Muscle layer of duodenum (tissue), 2 donors: ENCODE results near the gene AQP2.
A peak's percentile ranks its signal among the peaks of the same experiment; 100 is the strongest.

ENCODE experiments used
- H3K27ac ChIP-seq: one replicate; pipeline ENCODE4 v1.7.0; 2013; ENCODE audit warnings: mild to moderate bottlenecking, low read length
- H3K27me3 ChIP-seq: one replicate; pipeline ENCODE4 v1.7.0; 2013; ENCODE audit warnings: low read depth, mild to moderate bottlenecking, control low read depth, low read length
- H3K36me3 ChIP-seq, 2 donors: one replicate each; pipeline ENCODE4 v1.7.0; 2013; ENCODE audit warnings: low read length in 2 of 2, control low read depth in 1 of 2, mild to moderate bottlenecking in 1 of 2; ENCODE audit not compliant: insufficient read depth in 2 of 2, control insufficient read depth in 1 of 2
- H3K4me1 ChIP-seq, 2 donors: one replicate each; pipeline ENCODE4 v1.7.0; 2013; ENCODE audit warnings: low read length in 2 of 2, mild to moderate bottlenecking in 2 of 2, control low read depth in 1 of 2, moderate library complexity in 1 of 2; ENCODE audit not compliant: insufficient read depth in 2 of 2, control insufficient read depth in 1 of 2
- H3K4me3 ChIP-seq, 2 donors: one replicate each; pipeline ENCODE4 v1.7.0; 2013; ENCODE audit warnings: low read length in 2 of 2, low read depth in 1 of 2, mild to moderate bottlenecking in 1 of 2
- H3K9me3 ChIP-seq, 2 donors: one replicate each; pipeline ENCODE4 v1.7.0; 2013; ENCODE audit warnings: low read length in 2 of 2, control low read depth in 1 of 2, mild to moderate bottlenecking in 1 of 2; ENCODE audit not compliant: control insufficient read depth in 1 of 2
- donor health status: healthy.

Gene AQP2

GRCh38 chr12:49961993-49962764 lies 11.6 kb downstream of the AQP2 start:
- peaks cover 41% of the 10 kb centered on the region for H3K27me3 ChIP-seq
- H3K4me3 ChIP-seq = no peak overlapping the region
- no peak overlapping the region for H3K27ac ChIP-seq
- H3K4me1 ChIP-seq = peaks cover 0 to 18% of the 10 kb centered on the region in 2 donors
- H3K36me3 ChIP-seq = no peaks in the 10 kb centered on the region
- H3K9me3 ChIP-seq = no peaks in the 10 kb centered on the region

DNA sequence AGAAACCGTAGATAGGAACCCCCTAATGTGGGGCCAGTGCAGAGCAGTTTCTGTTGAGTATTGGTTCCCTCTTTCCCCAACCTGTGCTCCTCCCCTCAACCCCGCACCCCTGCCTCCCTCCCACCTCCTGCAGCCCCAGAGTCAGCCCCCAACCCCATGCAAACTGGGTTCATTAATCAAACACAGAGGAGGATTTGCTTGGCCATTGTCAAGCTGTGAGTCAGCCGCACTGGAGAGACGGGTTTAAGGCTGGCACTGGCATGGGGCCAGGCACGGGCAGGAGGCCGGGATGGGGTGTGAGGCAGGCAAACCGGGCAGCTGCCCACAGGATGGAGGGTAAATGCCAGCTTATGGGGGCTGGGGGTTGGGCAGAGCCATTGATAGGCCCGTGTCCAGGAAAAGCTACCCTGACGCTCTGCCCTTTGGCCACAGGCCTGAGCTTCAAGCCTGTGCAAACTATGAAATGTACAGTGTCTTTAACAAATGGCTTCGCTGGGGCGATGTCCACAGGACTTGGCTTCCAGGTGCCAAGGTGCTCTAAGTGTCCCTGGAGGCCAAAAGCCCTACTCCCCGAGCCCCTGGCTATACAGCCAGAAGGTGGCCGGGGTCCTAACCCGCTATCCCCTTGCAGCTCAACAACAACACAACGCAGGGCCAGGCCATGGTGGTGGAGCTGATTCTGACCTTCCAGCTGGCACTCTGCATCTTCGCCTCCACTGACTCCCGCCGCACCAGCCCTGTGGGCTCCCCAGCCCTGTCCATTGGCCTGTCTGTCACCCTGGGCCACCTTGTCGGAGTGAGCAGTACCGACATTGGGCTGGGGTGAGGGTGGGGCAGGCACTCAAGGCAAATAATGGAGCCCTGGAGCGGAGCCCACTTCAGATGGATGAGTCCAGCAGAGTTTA lies 12.6 kb downstream of the AQP2 start:
- Histone ChIP-seq H3K36me3 (no peaks in the 10 kb centered on the region), H3K27ac (no peak overlapping the region), H3K4me1 (peaks cover 0 to 26% of the 10 kb centered on the region in 2 donors), H3K9me3 (no peaks in the 10 kb centered on the region), H3K27me3 (peaks cover 33% of the 10 kb centered on the region), H3K4me3 (no peak overlapping the region)

- Histone ChIP-seq H3K36me3 (no peaks in the 10 kb centered on the region), H3K4me1 (peaks cover 0 to 26% of the 10 kb centered on the region in 2 donors), H3K9me3 (no peaks in the 10 kb centered on the region), H3K27ac (no peak overlapping the region), H3K27me3 (peaks cover 25% of the 10 kb centered on the region), H3K4me3 (no peak overlapping the region)
These were observed 13.7 kb downstream of the AQP2 start for GRCh38 chr12:49963976-49964815.

- Histone ChIP-seq H3K9me3 (no peaks in the 10 kb centered on the region), H3K36me3 (no peaks in the 10 kb centered on the region), H3K27ac (no peak overlapping the region), H3K4me1 (peaks cover 0 to 26% of the 10 kb centered on the region in 2 donors), H3K27me3 (peaks cover 16% of the 10 kb centered on the region), H3K4me3 (no peak overlapping the region)
These were observed 14.5 kb downstream of the AQP2 start for GRCh38 chr12:49964849-49965624.

DNA sequence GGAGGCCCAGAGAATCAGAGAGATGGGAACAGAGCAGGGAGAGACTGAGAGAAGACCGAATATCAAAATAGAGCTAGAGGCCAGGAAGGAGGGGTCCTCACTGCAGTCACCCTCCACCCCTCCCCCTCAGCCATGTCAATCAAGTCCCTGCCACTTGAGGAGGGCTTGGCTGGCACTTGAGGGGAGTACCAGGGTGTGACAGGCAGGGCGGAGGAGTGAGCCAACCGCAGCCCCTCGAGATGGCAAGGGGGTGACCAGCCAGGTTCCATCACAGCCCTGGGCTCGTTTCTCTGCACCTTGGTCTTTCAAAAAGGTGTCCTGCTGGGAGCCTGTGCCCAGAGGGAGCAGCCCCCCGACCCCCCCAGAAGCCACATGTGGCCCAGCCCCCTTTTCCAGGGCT lies 15.3 kb downstream of the AQP2 start:
- H3K4me3 ChIP-seq = no peak overlapping the region
- H3K27ac ChIP-seq = no peak overlapping the region
- H3K36me3 ChIP-seq = no peaks in the 10 kb centered on the region
- no peaks in the 10 kb centered on the region for H3K9me3 ChIP-seq
- H3K27me3 ChIP-seq = peaks cover 8% of the 10 kb centered on the region
- peaks cover 0 to 26% of the 10 kb centered on the region in 2 donors for H3K4me1 ChIP-seq

DNA sequence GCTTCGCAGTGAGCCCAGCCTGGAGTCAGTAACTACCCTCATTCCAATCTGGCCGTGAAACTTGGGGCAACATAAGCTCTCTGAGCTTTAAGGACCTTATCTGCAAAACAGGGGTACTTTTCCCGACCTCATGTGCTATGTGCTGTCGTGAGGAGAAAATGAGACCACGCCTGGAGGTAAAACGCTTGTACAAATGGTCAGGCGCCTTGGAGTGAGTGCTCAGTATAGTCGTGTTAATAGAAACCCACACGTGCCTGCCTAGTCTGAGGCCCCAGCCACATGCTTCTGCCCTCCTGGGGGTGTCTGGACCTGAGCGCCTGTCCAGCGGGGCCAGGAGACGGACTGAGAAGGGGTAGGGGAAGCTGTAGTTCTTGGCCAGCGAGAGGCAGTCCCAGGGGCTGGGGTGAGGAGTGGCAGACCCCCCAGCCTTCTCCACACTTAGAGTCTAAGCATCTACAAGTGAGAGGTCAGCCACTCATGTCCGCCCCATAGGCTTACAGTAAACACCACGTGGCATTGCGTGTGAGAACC lies 16.0 kb downstream of the AQP2 start:
- Histone ChIP-seq H3K4me3 (peak overlapping the region in 1 of 2 donors; percentile 66), H3K9me3 (no peaks in the 10 kb centered on the region), H3K4me1 (peaks cover 0 to 23% of the 10 kb centered on the region in 2 donors), H3K27ac (no peak overlapping the region), H3K27me3 (peaks cover 4% of the 10 kb centered on the region), H3K36me3 (no peaks in the 10 kb centered on the region)

GRCh38 chr12:49967042-49967776 lies 16.7 kb downstream of the AQP2 start:
- Histone ChIP-seq H3K4me3 (peak overlapping the region; percentile 57 to 66), H3K36me3 (no peaks in the 10 kb centered on the region), H3K27me3 (peaks cover 4% of the 10 kb centered on the region), H3K9me3 (no peaks in the 10 kb centered on the region), H3K4me1 (peaks cover 0 to 19% of the 10 kb centered on the region in 2 donors), H3K27ac (no peak overlapping the region)

DNA sequence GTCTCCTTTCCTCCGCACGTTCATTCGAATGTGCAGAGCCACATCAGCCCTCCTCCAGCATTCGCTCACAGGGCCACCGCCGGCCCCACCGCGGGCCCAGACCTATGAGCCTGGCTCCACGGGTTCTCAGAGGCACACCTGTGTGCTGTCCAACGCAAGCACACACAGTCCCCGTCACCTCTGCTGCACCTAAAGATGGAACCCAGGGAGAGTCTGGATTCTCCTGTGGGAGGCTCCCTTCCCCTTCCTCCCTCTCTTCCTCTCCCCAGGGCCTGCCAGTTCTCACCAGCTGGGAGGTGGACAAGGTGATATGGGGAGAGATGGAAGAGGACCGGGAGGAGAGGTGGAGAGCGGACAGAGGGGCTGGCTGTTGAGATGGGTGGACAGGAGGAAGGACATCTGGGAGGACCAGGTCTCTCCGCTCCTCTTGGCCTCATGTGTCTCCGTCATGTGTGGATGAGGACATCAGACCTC lies 17.3 kb downstream of the AQP2 start:
- no peaks in the 10 kb centered on the region for H3K9me3 ChIP-seq
- peak overlapping the region in 1 of 2 donors; percentile 66 for H3K4me3 ChIP-seq
- peaks cover 0 to 17% of the 10 kb centered on the region in 2 donors for H3K4me1 ChIP-seq

GRCh38 chr12:49968471-49968870 lies 17.9 kb downstream of the AQP2 start:
- no peaks in the 10 kb centered on the region for H3K27me3 ChIP-seq
- no peaks in the 10 kb centered on the region for H3K9me3 ChIP-seq

More for the DNA sequence above, 17.3 kb downstream of the AQP2 start:
- peaks cover 4% of the 10 kb centered on the region for H3K27me3 ChIP-seq
- H3K27ac ChIP-seq = no peak overlapping the region
- H3K36me3 ChIP-seq = no peaks in the 10 kb centered on the region

More at GRCh38 chr12:49968471-49968870, 17.9 kb downstream of the AQP2 start:
- no peaks in the 10 kb centered on the region for H3K36me3 ChIP-seq
- H3K4me1 ChIP-seq = peaks cover 0 to 15% of the 10 kb centered on the region in 2 donors
- H3K27ac ChIP-seq = no peak overlapping the region
- H3K4me3 ChIP-seq = no peak overlapping the region
